ENCODE data around the gene CBFB. TPM values are rescaled to one million over a fixed set of nuclear protein-coding genes. Genes with fewer than 3 reads are reported as not detected.

Gene CBFB
- total RNA-seq, 3 donors from 2014 or later (not counting 1 experiment from before 2014, with no cell fraction given) = 96.1 to 102 (median 97.2) TPM

GRCh38 chr16:67006930-67007658, 21.9 kb upstream of the CBFB start:
- H3K4me3 ChIP-seq (ENCODE audit: low read length) = no peak overlapping the region
- H3K36me3 ChIP-seq (ENCODE audit: control insufficient read depth, insufficient read depth, low read length) = no peaks in the 10 kb centered on the region
- no peak overlapping the region for H3K4me3 Mint-ChIP-seq
- TF ChIP-seq, protein P1, sequence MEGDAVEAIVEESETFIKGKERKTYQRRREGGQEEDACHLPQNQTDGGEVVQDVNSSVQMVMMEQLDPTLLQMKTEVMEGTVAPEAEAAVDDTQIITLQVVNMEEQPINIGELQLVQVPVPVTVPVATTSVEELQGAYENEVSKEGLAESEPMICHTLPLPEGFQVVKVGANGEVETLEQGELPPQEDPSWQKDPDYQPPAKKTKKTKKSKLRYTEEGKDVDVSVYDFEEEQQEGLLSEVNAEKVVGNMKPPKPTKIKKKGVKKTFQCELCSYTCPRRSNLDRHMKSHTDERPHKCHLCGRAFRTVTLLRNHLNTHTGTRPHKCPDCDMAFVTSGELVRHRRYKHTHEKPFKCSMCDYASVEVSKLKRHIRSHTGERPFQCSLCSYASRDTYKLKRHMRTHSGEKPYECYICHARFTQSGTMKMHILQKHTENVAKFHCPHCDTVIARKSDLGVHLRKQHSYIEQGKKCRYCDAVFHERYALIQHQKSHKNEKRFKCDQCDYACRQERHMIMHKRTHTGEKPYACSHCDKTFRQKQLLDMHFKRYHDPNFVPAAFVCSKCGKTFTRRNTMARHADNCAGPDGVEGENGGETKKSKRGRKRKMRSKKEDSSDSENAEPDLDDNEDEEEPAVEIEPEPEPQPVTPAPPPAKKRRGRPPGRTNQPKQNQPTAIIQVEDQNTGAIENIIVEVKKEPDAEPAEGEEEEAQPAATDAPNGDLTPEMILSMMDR (IDR thresholded peaks at IDR 0.05) = no peak
- no peaks in the 10 kb centered on the region for H3K9me3 ChIP-seq (ENCODE audit: control insufficient read depth, insufficient read depth, low read length)
- no peaks in the 10 kb centered on the region for H3K27me3 ChIP-seq (ENCODE audit: control insufficient read depth, insufficient read depth, low read length)
- no peaks in the 10 kb centered on the region for H3K4me1 ChIP-seq (ENCODE audit: control insufficient read depth, insufficient read depth, low read length)
- H3K36me3 Mint-ChIP-seq = no peaks in the 10 kb centered on the region
- H3K27me3 Mint-ChIP-seq (ENCODE audit: low read depth in 2 of 2) = peaks cover 0 to 5% of the 10 kb centered on the region in 2 donors
- peaks cover 0 to 4% of the 10 kb centered on the region in 2 donors for H3K4me1 Mint-ChIP-seq
- no peak for DNase-seq
- WGBS (ENCODE audit: insufficient coverage) = 87% methylated on average over 10 of the region's 12 CpGs
- ATAC-seq = no peak
- intact Hi-C loops (cut with micrococcal nuclease) = no loop called here
- H3K27ac Mint-ChIP-seq = no peak overlapping the region
- no peaks in the 10 kb centered on the region for H3K9me3 Mint-ChIP-seq
- no peak overlapping the region for H3K27ac ChIP-seq (ENCODE audit: low read length)

DNA sequence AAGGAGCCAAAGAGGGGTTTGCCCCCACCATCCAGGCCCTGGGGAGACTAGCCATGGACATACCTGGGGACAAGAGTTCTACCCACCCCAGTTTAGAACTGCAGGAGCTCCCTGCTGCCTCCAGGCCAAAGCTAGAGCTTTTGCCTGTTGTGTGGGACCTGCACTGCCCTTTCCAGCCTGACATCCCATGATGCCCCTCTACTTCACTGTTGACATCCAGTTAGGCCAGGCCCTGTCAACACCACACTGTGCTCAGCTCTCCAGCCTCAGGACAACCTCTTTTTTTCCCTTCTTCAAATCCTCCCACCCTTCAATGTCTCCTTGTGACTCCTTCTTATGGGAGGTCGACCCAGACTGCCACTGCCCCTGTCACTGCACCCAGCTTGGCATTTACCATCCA, 19.8 kb upstream of the CBFB start:
- Histone ChIP-seq H3K4me3 (ENCODE audit: low read length) (no peak overlapping the region), H3K27me3 (ENCODE audit: control insufficient read depth, insufficient read depth, low read length) (peaks cover 8% of the 10 kb centered on the region), H3K4me1 (ENCODE audit: control insufficient read depth, insufficient read depth, low read length) (peaks cover 8% of the 10 kb centered on the region), H3K27ac (ENCODE audit: low read length) (no peak overlapping the region), H3K36me3 (ENCODE audit: control insufficient read depth, insufficient read depth, low read length) (no peaks in the 10 kb centered on the region), H3K9me3 (ENCODE audit: control insufficient read depth, insufficient read depth, low read length) (no peaks in the 10 kb centered on the region)
- peaks cover 0 to 3% of the 10 kb centered on the region in 2 donors for H3K4me1 Mint-ChIP-seq
- no peak for ATAC-seq
- peaks cover 0 to 5% of the 10 kb centered on the region in 2 donors for H3K27me3 Mint-ChIP-seq (ENCODE audit: low read depth in 2 of 2)
- no peak overlapping the region for H3K27ac Mint-ChIP-seq
- DNase-seq = no peak
- no peaks in the 10 kb centered on the region for H3K36me3 Mint-ChIP-seq
- WGBS (ENCODE audit: insufficient coverage) = 76% methylated on average over 1 of the region's 1 CpG
- no peaks in the 10 kb centered on the region for H3K9me3 Mint-ChIP-seq
- intact Hi-C loops (cut with micrococcal nuclease) = no loop called here
- TF ChIP-seq, protein P1 (IDR thresholded peaks at IDR 0.05) = no peak
- H3K4me3 Mint-ChIP-seq = no peak overlapping the region

- TF ChIP-seq, protein P1 (IDR thresholded peaks at IDR 0.05) = no peak
- H3K4me3 ChIP-seq (ENCODE audit: low read length) = no peak overlapping the region
- peaks cover 13% of the 10 kb centered on the region for H3K4me1 ChIP-seq (ENCODE audit: control insufficient read depth, insufficient read depth, low read length)
- no peaks in the 10 kb centered on the region for H3K9me3 ChIP-seq (ENCODE audit: control insufficient read depth, insufficient read depth, low read length)
- no peak overlapping the region for H3K27ac ChIP-seq (ENCODE audit: low read length)
- H3K27me3 ChIP-seq (ENCODE audit: control insufficient read depth, insufficient read depth, low read length) = peaks cover 13% of the 10 kb centered on the region
- 90% methylated on average over 2 of the region's 2 CpGs for WGBS (ENCODE audit: insufficient coverage)
- ATAC-seq (no peak), DNase-seq (no peak)
- no peak overlapping the region for H3K4me3 Mint-ChIP-seq
- intact Hi-C loops (cut with micrococcal nuclease) = loop anchor here (10.0 kb wide), 1 partner anchor 94 kb away; the partner anchor contains the start of gene PHAF1
- H3K36me3 Mint-ChIP-seq = no peaks in the 10 kb centered on the region
- no peak overlapping the region for H3K27ac Mint-ChIP-seq
- H3K9me3 Mint-ChIP-seq = no peaks in the 10 kb centered on the region
- H3K4me1 Mint-ChIP-seq = peaks cover 0 to 3% of the 10 kb centered on the region in 2 donors
- H3K36me3 ChIP-seq (ENCODE audit: control insufficient read depth, insufficient read depth, low read length) = no peaks in the 10 kb centered on the region
- peaks cover 0 to 17% of the 10 kb centered on the region in 2 donors for H3K27me3 Mint-ChIP-seq (ENCODE audit: low read depth in 2 of 2)
Measured at GRCh38 chr16:67011274-67011673, 17.7 kb upstream of the CBFB start.
